ENCODE measurements around the gene TTI1.

Gene TTI1

GRCh38 chr20:38031957-38032356 lies 1.3 kb downstream of the TTI1 start:
- Histone ChIP-seq H2AFZ (no peak overlapping the region), H3K9me3 (ENCODE audit: control insufficient read depth, low read length) (no peaks in the 10 kb centered on the region), H3K27me3 (ENCODE audit: control insufficient read depth, insufficient read depth, low read length) (no peaks in the 10 kb centered on the region), H3K9ac (no peak overlapping the region), H3K4me1 (peaks cover 16% of the 10 kb centered on the region), H3K79me2 (peaks cover 63% of the 10 kb centered on the region), H3K4me3 (ENCODE audit: low read depth, low read length) (no peak overlapping the region), H3K27ac (no peak overlapping the region), H3K36me3 (ENCODE audit: control insufficient read depth, insufficient read depth, low read length) (no peaks in the 10 kb centered on the region), H3K4me2 (ENCODE audit: low read length) (no peak overlapping the region)
- no peak for TF ChIP-seq CTCF (IDR thresholded peaks at IDR 0.05)

- H3K79me2 ChIP-seq: peaks cover 51% of the 10 kb centered on the region
- peaks cover 8% of the 10 kb centered on the region for H3K4me1 ChIP-seq
- no peaks in the 10 kb centered on the region for H3K36me3 ChIP-seq (ENCODE audit: control insufficient read depth, insufficient read depth, low read length)
- no peak overlapping the region for H3K27ac ChIP-seq
- no peak overlapping the region for H3K9ac ChIP-seq
- no peaks in the 10 kb centered on the region for H3K27me3 ChIP-seq (ENCODE audit: control insufficient read depth, insufficient read depth, low read length)
- H3K4me3 ChIP-seq (ENCODE audit: low read depth, low read length): no peak overlapping the region
- no peak for TF ChIP-seq CTCF (IDR thresholded peaks at IDR 0.05)
- no peaks in the 10 kb centered on the region for H3K9me3 ChIP-seq (ENCODE audit: control insufficient read depth, low read length)
- H2AFZ ChIP-seq: no peak overlapping the region
- H3K4me2 ChIP-seq (ENCODE audit: low read length): no peak overlapping the region
These were observed 3.8 kb downstream of the TTI1 start for GRCh38 chr20:38029453-38029852.

- no peak overlapping the region for H3K9ac ChIP-seq
- H3K36me3 ChIP-seq (ENCODE audit: control insufficient read depth, insufficient read depth, low read length): no peaks in the 10 kb centered on the region
- peaks cover 13% of the 10 kb centered on the region for H3K79me2 ChIP-seq
- no peaks in the 10 kb centered on the region for H3K27me3 ChIP-seq (ENCODE audit: control insufficient read depth, insufficient read depth, low read length)
- H3K4me3 ChIP-seq (ENCODE audit: low read depth, low read length): no peak overlapping the region
- no peaks in the 10 kb centered on the region for H3K4me1 ChIP-seq
- no peak overlapping the region for H2AFZ ChIP-seq
- no peak for TF ChIP-seq CTCF (IDR thresholded peaks at IDR 0.05)
- no peaks in the 10 kb centered on the region for H3K9me3 ChIP-seq (ENCODE audit: control insufficient read depth, low read length)
- H3K4me2 ChIP-seq (ENCODE audit: low read length): no peak overlapping the region
- no peak overlapping the region for H3K27ac ChIP-seq
These were observed 8.8 kb downstream of the TTI1 start for GRCh38 chr20:38024496-38024895.

- Histone ChIP-seq H3K4me1 (no peaks in the 10 kb centered on the region), H3K27ac (no peak overlapping the region), H2AFZ (no peak overlapping the region), H3K9me3 (ENCODE audit: control insufficient read depth, low read length) (no peaks in the 10 kb centered on the region), H3K79me2 (peaks cover 15% of the 10 kb centered on the region), H3K36me3 (ENCODE audit: control insufficient read depth, insufficient read depth, low read length) (no peaks in the 10 kb centered on the region), H3K4me3 (ENCODE audit: low read depth, low read length) (no peak overlapping the region), H3K4me2 (ENCODE audit: low read length) (no peak overlapping the region), H3K27me3 (ENCODE audit: control insufficient read depth, insufficient read depth, low read length) (no peaks in the 10 kb centered on the region), H3K9ac (no peak overlapping the region)
- TF ChIP-seq CTCF (IDR thresholded peaks at IDR 0.05): no peak
These were observed 9.9 kb downstream of the TTI1 start for GRCh38 chr20:38023181-38024001.

Data from parathyroid adenoma (tissue), 2 donors.